Hepatocyte (in vitro differentiated cells): Measurements from ENCODE around the gene IL17F. TPM values are rescaled to one million over a fixed set of nuclear protein-coding genes. Genes with fewer than 3 reads are reported as not detected.
A peak's percentile ranks its signal among the peaks of the same experiment; 100 is the strongest.

Experiments
- DNase-seq: peaks from one replicate; pipeline ENCODE4 v3.0.0-alpha.2; 2016; ENCODE audit warnings: low spot score
- H2AFZ ChIP-seq: fragments of 200-600 bp; sonication (generic); 2 replicates; pipeline ENCODE4 v1.6.0; 2016; ENCODE audit warnings: antibody characterized with exemption, mild to moderate bottlenecking
- H3K27ac ChIP-seq: fragments of 200-600 bp; sonication (generic); 2 replicates; pipeline ENCODE4 v1.5.1; 2016; ENCODE audit warnings: mild to moderate bottlenecking
- H3K27me3 ChIP-seq: fragments of 200-600 bp; sonication (generic); 2 replicates; pipeline ENCODE4 v1.6.1; 2016
- H3K36me3 ChIP-seq: fragments of 200-600 bp; sonication (generic); replicated peaks from 2 replicates; pipeline ENCODE4 v1.5.1; 2016; ENCODE audit warnings: low read depth; ENCODE audit not compliant: insufficient read depth
- H3K4me1 ChIP-seq: fragments of 200-600 bp; sonication (generic); 2 replicates; pipeline ENCODE4 v1.5.1; 2016; ENCODE audit warnings: mild to moderate bottlenecking, moderate library complexity; ENCODE audit not compliant: insufficient read depth
- H3K4me2 ChIP-seq: fragments of 200-600 bp; sonication (generic); 2 replicates; pipeline ENCODE4 v1.6.0; 2016
- H3K4me3 ChIP-seq: fragments of 200-600 bp; sonication (generic); 2 replicates; pipeline ENCODE4 v1.5.1; 2016; ENCODE audit warnings: mild to moderate bottlenecking
- H3K79me2 ChIP-seq: fragments of 200-600 bp; sonication (generic); 2 replicates; pipeline ENCODE4 v1.6.0; 2017; ENCODE audit warnings: mild to moderate bottlenecking
- H3K9me2 ChIP-seq: fragments of 200-600 bp; sonication (generic); replicated peaks from 2 replicates; pipeline ENCODE4 v1.6.0; 2017; ENCODE audit warnings: mild to moderate bottlenecking; ENCODE audit not compliant: insufficient read depth
- H3K9me3 ChIP-seq: fragments of 200-600 bp; sonication (generic); 2 replicates; pipeline ENCODE4 v1.5.1; 2016; ENCODE audit warnings: low read depth, mild to moderate bottlenecking
- H4K20me1 ChIP-seq: fragments of 200-600 bp; sonication (generic); 2 replicates; pipeline ENCODE4 v1.6.0; 2016; ENCODE audit warnings: mild to moderate bottlenecking; ENCODE audit not compliant: insufficient read depth, poor library complexity, severe bottlenecking
- EZH2 ChIP-seq: fragments of 200-600 bp; sonication (generic); IDR thresholded peaks from 2 replicates; pipeline ENCODE4 v1.6.1; 2016; ENCODE audit warnings: antibody characterized with exemption, mild to moderate bottlenecking, borderline replicate concordance
- EZH2phosphoT487 ChIP-seq: fragments of 200-600 bp; sonication (generic); IDR thresholded peaks from one replicate; pipeline ENCODE4 v1.6.1; 2018; ENCODE audit warnings: antibody characterized with exemption, mild to moderate bottlenecking, low read depth, moderate library complexity; ENCODE audit not compliant: unreplicated experiment, severe bottlenecking
- WGBS: methylation state at CpG from one replicate; pipeline ENCODE4 v1.1.6; 2016; ENCODE audit warnings: low lambda C conversion rate; ENCODE audit errors: missing lambda C conversion rate; 5-methylcytosine and 5-hydroxymethylcytosine counted together
- polyA plus RNA-seq: library from polyadenylated mRNA; unstranded; fragments of >200 nt; fragmentation: Nextera tagmentation; extraction: Ambion mirVana; gene quantifications from 2 replicates; pipeline ENCODE4 v1.2.1, GENCODE V29; 2016
- total RNA-seq: library from RNA; depleted of rRNA; stranded (reverse); fragments of >200 nt; gene quantifications from 2 replicates; pipeline ENCODE4 v1.2.3, GENCODE V29; 2014
- TF ChIP-seq, protein P1 (sequence below): fragments of 200-600 bp; sonication (generic); IDR thresholded peaks from 2 replicates; pipeline ENCODE4 v1.5.1; 2016; ENCODE audit warnings: antibody characterized with exemption, mild to moderate bottlenecking; ENCODE audit not compliant: poor library complexity

Gene IL17F
- total and polyA plus RNA-seq, 2 experiments from 2014 or later: not detected

DNA sequence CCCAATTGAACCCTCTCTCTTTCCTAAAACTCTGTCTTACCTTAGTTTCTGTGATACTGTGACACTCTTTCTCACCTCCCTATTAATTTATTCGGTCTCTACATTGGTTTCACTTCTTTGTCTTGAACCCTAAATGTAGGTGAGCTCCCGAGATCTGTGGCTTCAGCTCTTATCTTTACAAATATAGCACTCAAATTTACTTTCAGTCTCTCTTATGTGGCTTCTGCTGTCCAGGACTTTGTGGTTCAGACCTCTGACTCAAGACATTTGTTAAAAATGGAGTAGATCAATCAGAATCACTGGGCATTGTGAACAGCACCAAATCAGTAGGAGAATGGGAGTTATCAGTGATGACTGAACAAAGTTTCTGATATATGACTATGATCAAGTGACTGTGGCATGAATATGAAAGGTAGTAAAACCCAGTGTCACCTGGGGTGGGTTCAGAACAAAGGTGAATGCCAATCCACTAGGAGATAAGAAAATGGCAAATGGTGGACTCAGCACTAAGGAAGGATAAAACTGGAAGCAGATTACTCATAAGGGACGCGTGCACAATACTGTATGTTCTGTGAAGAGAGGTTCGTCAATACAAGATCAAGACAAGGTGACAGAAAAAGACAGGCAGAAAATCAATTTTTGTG lies 27.2 kb downstream of the IL17F start:
- 93% methylated on average over 5 of the region's 5 CpGs for WGBS

DNA sequence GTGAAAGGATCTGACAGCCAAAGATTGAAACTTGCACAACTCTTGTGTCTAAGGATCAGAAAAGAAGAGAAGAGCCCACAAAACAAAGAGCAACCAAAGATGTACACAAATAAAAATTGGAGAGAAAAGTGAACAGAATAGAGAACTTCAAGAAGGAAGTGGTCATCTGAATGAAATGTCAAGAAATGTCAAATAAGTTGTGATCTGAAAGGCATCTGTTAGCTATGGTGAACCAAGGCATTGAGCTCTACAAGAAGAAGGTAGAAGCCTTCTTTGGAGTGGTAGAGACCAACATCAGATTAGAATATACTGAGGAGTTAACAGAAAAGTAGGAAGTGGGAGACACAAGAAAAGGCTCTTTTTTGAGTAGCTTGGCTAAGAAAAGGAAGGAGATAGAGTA lies 28.5 kb downstream of the IL17F start:
- TF ChIP-seq, protein P1, sequence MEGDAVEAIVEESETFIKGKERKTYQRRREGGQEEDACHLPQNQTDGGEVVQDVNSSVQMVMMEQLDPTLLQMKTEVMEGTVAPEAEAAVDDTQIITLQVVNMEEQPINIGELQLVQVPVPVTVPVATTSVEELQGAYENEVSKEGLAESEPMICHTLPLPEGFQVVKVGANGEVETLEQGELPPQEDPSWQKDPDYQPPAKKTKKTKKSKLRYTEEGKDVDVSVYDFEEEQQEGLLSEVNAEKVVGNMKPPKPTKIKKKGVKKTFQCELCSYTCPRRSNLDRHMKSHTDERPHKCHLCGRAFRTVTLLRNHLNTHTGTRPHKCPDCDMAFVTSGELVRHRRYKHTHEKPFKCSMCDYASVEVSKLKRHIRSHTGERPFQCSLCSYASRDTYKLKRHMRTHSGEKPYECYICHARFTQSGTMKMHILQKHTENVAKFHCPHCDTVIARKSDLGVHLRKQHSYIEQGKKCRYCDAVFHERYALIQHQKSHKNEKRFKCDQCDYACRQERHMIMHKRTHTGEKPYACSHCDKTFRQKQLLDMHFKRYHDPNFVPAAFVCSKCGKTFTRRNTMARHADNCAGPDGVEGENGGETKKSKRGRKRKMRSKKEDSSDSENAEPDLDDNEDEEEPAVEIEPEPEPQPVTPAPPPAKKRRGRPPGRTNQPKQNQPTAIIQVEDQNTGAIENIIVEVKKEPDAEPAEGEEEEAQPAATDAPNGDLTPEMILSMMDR: no peak
- no peak overlapping the region for H2AFZ ChIP-seq
- no peaks in the 10 kb centered on the region for H3K9me3 ChIP-seq
- H3K79me2 ChIP-seq: no peaks in the 10 kb centered on the region
- no peak for DNase-seq
- H3K4me3 ChIP-seq: no peak overlapping the region
- no peaks in the 10 kb centered on the region for H4K20me1 ChIP-seq
- no peaks in the 10 kb centered on the region for H3K36me3 ChIP-seq
- H3K4me2 ChIP-seq: no peak overlapping the region
- no peaks in the 10 kb centered on the region for H3K27me3 ChIP-seq
- H3K4me1 ChIP-seq: no peaks in the 10 kb centered on the region
- no peak overlapping the region for H3K27ac ChIP-seq
- no peaks in the 10 kb centered on the region for H3K9me2 ChIP-seq

More for the DNA sequence above, 27.2 kb downstream of the IL17F start:
- H4K20me1 ChIP-seq: no peaks in the 10 kb centered on the region
- H3K4me2 ChIP-seq: no peak overlapping the region
- no peaks in the 10 kb centered on the region for H3K4me1 ChIP-seq
- no peaks in the 10 kb centered on the region for H3K36me3 ChIP-seq
- H3K27me3 ChIP-seq: no peaks in the 10 kb centered on the region
- no peak overlapping the region for H3K4me3 ChIP-seq
- H3K27ac ChIP-seq: peak overlapping the region; percentile 27
- H3K79me2 ChIP-seq: no peaks in the 10 kb centered on the region
- TF ChIP-seq, protein P1: no peak
- TF ChIP-seq EZH2phosphoT487: no peak
- no peak for TF ChIP-seq EZH2
- no peak for DNase-seq
- H3K9me2 ChIP-seq: no peaks in the 10 kb centered on the region
- no peak overlapping the region for H2AFZ ChIP-seq
- H3K9me3 ChIP-seq: no peaks in the 10 kb centered on the region

DNA sequence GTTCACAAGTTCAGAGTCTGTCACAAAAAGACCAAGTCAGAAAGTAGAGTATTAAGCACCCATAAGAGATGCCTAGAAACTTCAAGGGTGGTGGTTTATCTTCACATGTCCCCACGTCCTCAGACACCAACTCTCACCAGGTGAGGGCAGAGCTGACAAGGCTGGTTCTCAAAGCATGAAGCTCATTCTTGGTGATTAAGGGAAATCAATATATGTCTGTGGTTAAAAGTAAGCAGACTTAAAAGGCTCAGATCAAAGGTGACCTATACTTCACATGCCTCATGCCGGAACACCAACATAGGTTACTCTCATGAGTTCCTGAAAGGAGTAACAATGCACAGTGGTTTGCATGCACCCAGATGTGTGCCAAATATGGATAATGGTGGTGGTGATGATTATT lies 31.2 kb downstream of the IL17F start:
- Histone ChIP-seq H3K4me2 (no peak overlapping the region), H3K4me1 (no peaks in the 10 kb centered on the region), H3K27me3 (no peaks in the 10 kb centered on the region), H2AFZ (no peak overlapping the region), H4K20me1 (no peaks in the 10 kb centered on the region), H3K79me2 (no peaks in the 10 kb centered on the region), H3K4me3 (no peak overlapping the region), H3K9me3 (no peaks in the 10 kb centered on the region), H3K27ac (no peak overlapping the region), H3K9me2 (no peaks in the 10 kb centered on the region), H3K36me3 (no peaks in the 10 kb centered on the region)
- 63% methylated on average over 2 of the region's 2 CpGs for WGBS
- DNase-seq: no peak
- TF ChIP-seq, protein P1: no peak
- TF ChIP-seq EZH2 (no peak), EZH2phosphoT487 (no peak)

DNA sequence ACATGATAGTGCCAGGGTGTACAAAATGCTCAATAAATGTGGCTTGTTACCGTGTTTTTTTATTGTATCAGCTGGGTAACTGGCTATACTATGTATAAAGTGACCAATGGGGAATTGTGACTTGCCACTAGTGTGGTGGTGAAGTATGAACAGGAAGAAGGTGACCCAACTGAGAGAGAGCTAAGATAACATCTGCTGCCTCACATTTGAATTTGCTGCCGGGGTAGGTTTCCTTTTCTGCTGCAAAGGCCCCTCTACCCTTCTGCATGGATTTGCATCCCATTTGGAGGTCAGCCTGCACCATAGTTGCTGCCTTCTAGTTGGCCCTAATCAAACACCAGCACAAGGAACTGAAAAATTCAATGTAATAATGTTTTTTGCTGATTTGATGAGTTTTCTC lies 34.1 kb downstream of the IL17F start:
- H3K9me3 ChIP-seq: no peaks in the 10 kb centered on the region
- no peaks in the 10 kb centered on the region for H3K27me3 ChIP-seq
- no peaks in the 10 kb centered on the region for H3K36me3 ChIP-seq
- H4K20me1 ChIP-seq: no peaks in the 10 kb centered on the region
- H3K27ac ChIP-seq: no peak overlapping the region
- no peak for DNase-seq
- no peak overlapping the region for H3K4me2 ChIP-seq
- H2AFZ ChIP-seq: no peak overlapping the region
- H3K4me1 ChIP-seq: no peaks in the 10 kb centered on the region
- no peak overlapping the region for H3K4me3 ChIP-seq
- 69% methylated on average over 2 of the region's 2 CpGs for WGBS
- H3K9me2 ChIP-seq: no peaks in the 10 kb centered on the region
- TF ChIP-seq, protein P1: no peak
- TF ChIP-seq EZH2phosphoT487 (no peak), EZH2 (no peak)
- no peaks in the 10 kb centered on the region for H3K79me2 ChIP-seq
